Epithelial cell of esophagus (primary cell): ENCODE measurements around the gene ARHGAP22.

Experiments
- DNase-seq: peaks from one replicate; pipeline ENCODE4 v3.0.0; 2010; ENCODE audit warnings: low read depth
- H3K4me3 ChIP-seq: 2 replicates; pipeline ENCODE4 v1.5.1; 2011; ENCODE audit warnings: mild to moderate bottlenecking, low read length, control low read depth
- TF ChIP-seq, protein P1 (sequence below): IDR thresholded peaks from 2 replicates; pipeline ENCODE4 v1.5.1; 2011; ENCODE audit warnings: low read depth, mild to moderate bottlenecking, low read length, control low read depth, inconsistent platforms; ENCODE audit not compliant: insufficient read depth; ENCODE audit errors: missing control alignments

ARHGAP22 gene

GRCh38 chr10:48459270-48460150 is 145.4 kb downstream of the ARHGAP22 start:
- H3K4me3 ChIP-seq: no peak overlapping the region
- TF ChIP-seq, protein P1, sequence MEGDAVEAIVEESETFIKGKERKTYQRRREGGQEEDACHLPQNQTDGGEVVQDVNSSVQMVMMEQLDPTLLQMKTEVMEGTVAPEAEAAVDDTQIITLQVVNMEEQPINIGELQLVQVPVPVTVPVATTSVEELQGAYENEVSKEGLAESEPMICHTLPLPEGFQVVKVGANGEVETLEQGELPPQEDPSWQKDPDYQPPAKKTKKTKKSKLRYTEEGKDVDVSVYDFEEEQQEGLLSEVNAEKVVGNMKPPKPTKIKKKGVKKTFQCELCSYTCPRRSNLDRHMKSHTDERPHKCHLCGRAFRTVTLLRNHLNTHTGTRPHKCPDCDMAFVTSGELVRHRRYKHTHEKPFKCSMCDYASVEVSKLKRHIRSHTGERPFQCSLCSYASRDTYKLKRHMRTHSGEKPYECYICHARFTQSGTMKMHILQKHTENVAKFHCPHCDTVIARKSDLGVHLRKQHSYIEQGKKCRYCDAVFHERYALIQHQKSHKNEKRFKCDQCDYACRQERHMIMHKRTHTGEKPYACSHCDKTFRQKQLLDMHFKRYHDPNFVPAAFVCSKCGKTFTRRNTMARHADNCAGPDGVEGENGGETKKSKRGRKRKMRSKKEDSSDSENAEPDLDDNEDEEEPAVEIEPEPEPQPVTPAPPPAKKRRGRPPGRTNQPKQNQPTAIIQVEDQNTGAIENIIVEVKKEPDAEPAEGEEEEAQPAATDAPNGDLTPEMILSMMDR: no peak
- DNase-seq: no peak

GRCh38 chr10:48458662-48459048 is 146.2 kb downstream of the ARHGAP22 start:
- DNase-seq: no peak
- TF ChIP-seq, protein P1: no peak
- no peak overlapping the region for H3K4me3 ChIP-seq

DNA sequence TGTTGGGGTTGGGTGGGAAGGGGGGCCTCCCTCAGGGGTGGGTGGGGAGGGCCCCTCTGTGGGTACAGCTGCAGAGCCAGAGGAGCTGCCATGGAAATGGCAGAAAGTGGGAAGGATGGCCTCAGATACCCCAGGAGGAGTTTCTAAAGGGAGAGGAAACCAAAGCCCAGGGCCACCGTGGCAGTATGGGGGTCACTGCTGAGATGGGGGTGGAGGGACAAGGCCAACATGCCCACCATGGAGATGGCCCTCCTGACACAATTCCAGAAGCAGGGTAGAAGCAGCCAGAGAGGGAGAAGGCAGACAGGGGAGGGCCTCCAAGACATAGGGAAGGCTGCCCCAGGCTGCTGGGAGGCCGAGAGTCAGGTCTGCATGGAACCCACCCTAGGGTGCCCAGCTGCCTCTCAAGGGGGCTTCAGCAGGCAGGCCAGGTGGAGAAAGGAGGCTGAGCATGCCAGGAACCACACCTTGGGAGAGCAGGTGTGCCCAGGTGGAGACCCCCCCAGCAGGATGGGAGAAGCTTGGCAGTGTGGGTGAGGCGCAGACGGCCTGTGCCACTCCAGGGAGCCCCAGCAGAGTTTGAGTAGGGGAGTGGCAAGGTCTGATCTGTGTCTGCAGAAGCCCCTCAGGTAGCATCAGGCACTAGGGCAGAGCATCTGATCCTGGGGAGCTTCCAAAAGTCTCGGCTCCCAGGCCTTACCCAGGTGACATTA is 146.8 kb downstream of the ARHGAP22 start:
- no peak for DNase-seq
- TF ChIP-seq, protein P1: no peak
- H3K4me3 ChIP-seq: no peak overlapping the region

DNA sequence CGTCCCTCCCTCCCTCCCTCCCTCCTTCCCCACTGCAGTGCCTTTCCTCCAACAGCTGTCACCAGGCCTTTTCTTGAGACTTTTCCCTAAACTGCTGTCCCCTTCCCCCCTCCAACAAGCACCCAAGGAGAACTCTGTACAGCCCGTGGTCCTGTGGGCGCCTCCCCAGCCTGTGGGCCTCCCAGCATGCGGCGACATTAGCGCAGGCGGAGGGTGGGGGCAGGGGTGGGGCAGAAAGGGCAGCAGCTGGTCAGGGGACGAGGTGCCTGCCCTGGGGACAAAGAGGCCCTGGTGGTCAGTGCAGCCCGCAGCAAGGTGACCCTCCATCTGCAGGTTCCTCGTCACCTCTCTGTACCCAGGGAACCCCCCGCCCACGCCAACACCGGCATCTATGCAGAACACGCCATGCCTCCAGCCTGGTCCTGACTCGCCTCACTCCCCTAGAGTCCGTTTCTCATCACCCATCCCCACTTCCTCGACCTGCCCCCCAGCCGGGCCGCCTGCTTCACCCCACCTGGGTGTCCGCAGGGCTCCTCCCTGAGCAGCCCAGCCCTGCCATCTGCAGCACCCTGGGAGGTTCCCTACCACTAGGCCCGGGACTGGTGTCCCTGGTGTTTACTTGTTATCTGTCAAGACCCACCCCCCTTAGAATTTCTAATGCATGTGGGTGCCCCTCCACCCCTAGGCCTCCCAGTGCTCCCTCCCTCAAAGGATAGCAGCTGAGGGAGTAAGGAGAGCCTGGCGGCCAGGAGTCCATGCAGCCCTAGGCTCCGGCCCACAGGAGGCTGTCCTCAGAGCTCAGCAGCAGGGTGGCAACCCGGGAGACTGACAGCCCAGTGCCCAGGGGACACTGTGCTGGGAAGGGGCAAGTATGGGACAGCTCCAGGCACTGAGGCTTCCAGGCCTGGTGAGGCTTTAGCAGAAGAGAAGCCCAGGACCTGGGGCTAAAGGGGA is 147.8 kb downstream of the ARHGAP22 start:
- TF ChIP-seq, protein P1: no peak
- DNase-seq: no peak
- no peak overlapping the region for H3K4me3 ChIP-seq

DNA sequence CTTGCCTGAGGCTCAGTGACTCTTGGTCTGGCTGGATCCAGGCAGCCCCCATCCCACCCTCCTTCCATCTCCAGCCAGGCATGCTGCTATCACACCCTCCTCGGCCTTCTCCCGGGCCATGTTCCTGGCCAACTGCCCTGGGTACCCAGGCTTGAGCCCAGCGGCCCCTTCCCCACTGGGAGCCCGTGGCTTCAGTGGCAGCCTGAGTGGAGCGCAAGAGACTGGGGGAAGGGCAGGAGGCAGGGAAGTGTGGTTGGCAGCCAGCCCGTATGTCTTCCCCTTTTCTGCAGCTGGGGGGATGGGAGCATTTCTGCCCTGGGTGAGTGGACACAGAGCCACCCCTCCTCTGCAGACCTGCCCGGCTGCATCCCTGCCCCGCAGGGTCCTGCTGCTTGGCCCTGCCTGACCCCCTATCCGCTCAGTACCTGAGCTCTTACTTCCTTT is 148.5 kb downstream of the ARHGAP22 start:
- no peak overlapping the region for H3K4me3 ChIP-seq
- DNase-seq: no peak
- TF ChIP-seq, protein P1: no peak

- no peak overlapping the region for H3K4me3 ChIP-seq
- DNase-seq: no peak
- TF ChIP-seq, protein P1: no peak
Measured at GRCh38 chr10:48455392-48456151, 149.3 kb downstream of the ARHGAP22 start.
